ACC112 (cell line): ENCODE results near the gene PRIMPOL.
"Not testable (repeated sequence)": the region's sequence is repeated elsewhere in the genome, so short reads cannot be mapped to it uniquely, and the experiment has no call there.

Source experiments
- H2AFZ ChIP-seq: fragments of 200-600 bp; sonication (generic); one replicate; pipeline ENCODE4 v1.6.0; 2017; ENCODE audit warnings: antibody characterized with exemption, low read length; ENCODE audit not compliant: unreplicated experiment
- H3K27ac ChIP-seq: fragments of 200-600 bp; sonication (generic); 2 replicates; pipeline ENCODE4 v1.5.1; 2014; ENCODE audit warnings: low read depth, mild to moderate bottlenecking, antibody characterized with exemption, low read length, moderate library complexity
- H3K27me3 ChIP-seq: fragments of 200-600 bp; sonication (generic); 2 replicates; pipeline ENCODE4 v1.6.1; 2014; ENCODE audit warnings: mild to moderate bottlenecking, antibody characterized with exemption, low read length, moderate library complexity, mixed read lengths; ENCODE audit not compliant: insufficient read depth
- H3K36me3 ChIP-seq: fragments of 200-600 bp; sonication (generic); 2 replicates; pipeline ENCODE4 v1.6.1; 2016; ENCODE audit warnings: mild to moderate bottlenecking, antibody characterized with exemption, low read length, moderate library complexity, mixed read lengths; ENCODE audit not compliant: insufficient read depth
- H3K4me1 ChIP-seq: fragments of 200-600 bp; sonication (generic); one replicate; pipeline ENCODE4 v1.6.1; 2016; ENCODE audit warnings: low read length, mixed read lengths; ENCODE audit not compliant: insufficient read depth, unreplicated experiment, control insufficient read depth
- H3K4me3 ChIP-seq: fragments of 200-600 bp; sonication (generic); 2 replicates; pipeline ENCODE4 v1.5.1; 2014; ENCODE audit warnings: mild to moderate bottlenecking, low read depth, low read length
- H3K79me2 ChIP-seq: fragments of 200-600 bp; sonication (generic); one replicate; pipeline ENCODE4 v1.6.0; 2016; ENCODE audit warnings: low read length; ENCODE audit not compliant: control insufficient read depth, unreplicated experiment, insufficient read depth

The PRIMPOL gene, protein sequence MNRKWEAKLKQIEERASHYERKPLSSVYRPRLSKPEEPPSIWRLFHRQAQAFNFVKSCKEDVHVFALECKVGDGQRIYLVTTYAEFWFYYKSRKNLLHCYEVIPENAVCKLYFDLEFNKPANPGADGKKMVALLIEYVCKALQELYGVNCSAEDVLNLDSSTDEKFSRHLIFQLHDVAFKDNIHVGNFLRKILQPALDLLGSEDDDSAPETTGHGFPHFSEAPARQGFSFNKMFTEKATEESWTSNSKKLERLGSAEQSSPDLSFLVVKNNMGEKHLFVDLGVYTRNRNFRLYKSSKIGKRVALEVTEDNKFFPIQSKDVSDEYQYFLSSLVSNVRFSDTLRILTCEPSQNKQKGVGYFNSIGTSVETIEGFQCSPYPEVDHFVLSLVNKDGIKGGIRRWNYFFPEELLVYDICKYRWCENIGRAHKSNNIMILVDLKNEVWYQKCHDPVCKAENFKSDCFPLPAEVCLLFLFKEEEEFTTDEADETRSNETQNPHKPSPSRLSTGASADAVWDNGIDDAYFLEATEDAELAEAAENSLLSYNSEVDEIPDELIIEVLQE

DNA sequence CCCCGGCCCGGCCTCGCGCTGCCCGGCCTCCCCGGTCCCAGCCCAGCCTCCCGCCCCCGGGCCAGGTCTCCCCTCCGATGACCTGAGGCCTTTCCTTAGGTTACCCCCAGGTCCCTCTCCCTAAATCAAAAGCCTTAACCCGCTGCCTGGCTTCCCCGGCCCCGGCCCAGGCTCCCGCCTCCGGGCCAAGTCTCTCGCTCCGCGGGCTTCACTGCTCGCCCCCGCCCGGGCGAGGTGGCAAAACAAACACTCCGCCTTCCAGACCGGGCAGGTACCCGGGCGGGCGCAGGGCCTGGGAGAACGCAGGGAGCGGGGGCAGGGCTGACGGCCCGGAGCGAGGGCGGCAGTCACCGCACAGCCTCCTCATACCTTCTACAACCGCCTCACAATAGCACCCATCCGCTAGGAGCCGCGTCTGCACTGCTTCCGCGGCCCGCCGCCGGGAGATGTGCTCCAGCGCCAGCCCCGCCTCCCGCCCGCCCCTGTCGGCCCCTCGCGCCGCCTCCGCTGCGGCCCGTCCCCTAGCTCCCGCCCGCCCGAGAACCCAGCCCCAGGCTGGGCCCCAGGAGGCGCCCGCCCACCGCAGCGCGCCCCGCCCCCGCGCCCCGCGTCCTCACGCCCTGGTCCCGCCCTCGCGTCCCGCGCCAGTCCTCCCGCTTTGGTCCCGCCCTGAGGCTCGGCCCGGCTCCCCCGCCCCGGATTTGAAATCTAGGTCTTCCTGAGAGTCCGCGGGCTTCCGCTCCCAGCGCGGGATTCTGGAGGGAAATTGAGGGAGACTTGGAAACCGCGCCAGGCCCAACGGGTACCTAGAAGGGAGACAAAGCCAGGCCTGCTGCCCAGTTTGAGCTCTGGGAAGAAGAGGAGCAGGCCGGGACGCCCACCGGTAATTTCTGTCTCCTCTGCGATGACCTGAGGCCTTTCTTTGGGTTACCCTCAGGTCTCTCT, at the start of gene PRIMPOL, which contains the start of gene CASP3:
PRIMPOL (plus strand) TSS at position 713 of the 945 bp plus-strand sequence. CDS start 7,403 bp downstream, outside the sequence.
CASP3 (minus strand) TSS at position 422 of the 945 bp plus-strand sequence. CDS start 10,994 bp downstream, outside the sequence.
- no peaks in the 10 kb centered on the region for H3K27me3 ChIP-seq
- peak within 1 kb of the TSS; percentile 84 for H3K27ac ChIP-seq
- peaks cover 38% of the 10 kb centered on the region for H3K4me1 ChIP-seq
- H3K4me3 ChIP-seq = peak within 1 kb of the TSS; percentile 97
- no peaks in the 10 kb centered on the region for H3K36me3 ChIP-seq
- H3K79me2 ChIP-seq = peaks cover 56% of the 10 kb centered on the region
- peak within 1 kb of the TSS; percentile 95 for H2AFZ ChIP-seq

DNA sequence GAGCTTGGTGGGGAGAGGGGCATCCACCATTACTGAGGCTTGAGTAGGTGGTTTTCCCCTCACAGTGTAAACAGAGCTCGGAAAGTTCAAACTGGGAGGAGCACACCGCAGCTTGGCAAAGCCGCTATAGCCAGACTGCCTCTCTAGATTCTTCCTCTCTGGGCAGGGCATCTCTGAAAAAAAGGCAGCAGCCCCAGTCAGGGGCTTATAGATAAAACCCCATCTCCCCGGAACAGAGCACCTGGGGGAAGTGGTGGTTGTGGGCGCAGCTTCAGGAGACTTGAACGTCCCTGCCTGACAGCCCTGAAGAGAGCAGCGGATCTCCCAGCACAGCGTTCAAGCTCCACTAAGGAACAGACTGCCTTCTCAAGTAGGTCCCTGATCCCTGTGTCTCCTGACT, 48.6 kb upstream of the PRIMPOL start:
- H2AFZ ChIP-seq, H3K36me3 ChIP-seq, H3K27me3 ChIP-seq, H3K79me2 ChIP-seq, H3K4me3 ChIP-seq, H3K27ac ChIP-seq: not testable (repeated sequence)
- peaks cover 17% of the 10 kb centered on the region for H3K4me1 ChIP-seq

- not testable (repeated sequence) for H2AFZ ChIP-seq, H3K36me3 ChIP-seq, H3K27ac ChIP-seq, H3K27me3 ChIP-seq, H3K79me2 ChIP-seq, H3K4me3 ChIP-seq
- peaks cover 17% of the 10 kb centered on the region for H3K4me1 ChIP-seq
These were observed 46.7 kb upstream of the PRIMPOL start for GRCh38 chr4:184602857-184603256.

DNA sequence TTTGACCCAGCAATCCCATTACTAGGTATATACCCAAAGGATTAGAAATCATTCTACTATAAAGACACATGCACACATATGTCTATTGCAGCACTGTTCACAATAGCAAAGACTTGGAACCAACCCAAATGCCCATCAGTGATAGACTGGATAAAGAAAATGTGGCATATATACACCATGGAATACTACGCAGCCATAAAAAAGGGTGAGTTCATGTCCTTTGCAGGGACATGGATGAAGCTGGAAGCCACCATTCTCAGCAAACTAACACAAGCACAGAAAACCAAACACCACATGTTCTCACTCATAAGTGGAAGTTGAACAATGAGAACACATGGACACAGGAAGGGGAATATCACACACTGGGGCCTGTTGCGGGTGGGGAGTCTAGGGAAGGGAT, 42.1 kb upstream of the PRIMPOL start:
- not testable (repeated sequence) for H3K4me3 ChIP-seq, H3K79me2 ChIP-seq, H3K36me3 ChIP-seq

DNA sequence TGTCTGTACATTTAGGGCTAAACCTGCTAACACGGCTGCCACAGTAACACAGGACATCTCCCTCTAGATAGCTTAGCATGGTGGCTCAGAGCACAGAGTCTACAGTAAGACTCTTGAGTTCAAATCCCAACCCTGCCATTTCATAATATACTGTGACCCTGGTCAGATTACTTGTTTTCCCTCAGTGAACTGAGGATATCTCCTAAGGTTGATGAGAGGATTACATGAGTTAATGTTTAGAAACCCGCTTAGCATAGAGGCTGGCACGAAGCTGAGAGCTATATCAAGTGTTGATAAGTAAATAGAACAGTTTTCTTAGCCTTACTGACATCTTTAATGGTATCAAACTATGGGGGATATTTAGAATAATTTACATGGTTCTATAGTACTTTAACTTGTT, 37.5 kb upstream of the PRIMPOL start:
- Histone ChIP-seq H2AFZ (no peak overlapping the region), H3K79me2 (no peaks in the 10 kb centered on the region), H3K27ac (no peak overlapping the region), H3K36me3 (no peaks in the 10 kb centered on the region), H3K4me3 (no peak overlapping the region), H3K27me3 (no peaks in the 10 kb centered on the region), H3K4me1 (no peaks in the 10 kb centered on the region)

More for the DNA sequence above, 42.1 kb upstream of the PRIMPOL start:
- H3K27me3 ChIP-seq, H3K27ac ChIP-seq, H2AFZ ChIP-seq, H3K4me1 ChIP-seq: not testable (repeated sequence)

- Histone ChIP-seq H2AFZ (no peak overlapping the region), H3K4me1 (no peaks in the 10 kb centered on the region), H3K27ac (no peak overlapping the region), H3K27me3 (no peaks in the 10 kb centered on the region), H3K4me3 (no peak overlapping the region), H3K36me3 (no peaks in the 10 kb centered on the region), H3K79me2 (no peaks in the 10 kb centered on the region)
These were observed 36.1 kb upstream of the PRIMPOL start for GRCh38 chr4:184613405-184613804.

DNA sequence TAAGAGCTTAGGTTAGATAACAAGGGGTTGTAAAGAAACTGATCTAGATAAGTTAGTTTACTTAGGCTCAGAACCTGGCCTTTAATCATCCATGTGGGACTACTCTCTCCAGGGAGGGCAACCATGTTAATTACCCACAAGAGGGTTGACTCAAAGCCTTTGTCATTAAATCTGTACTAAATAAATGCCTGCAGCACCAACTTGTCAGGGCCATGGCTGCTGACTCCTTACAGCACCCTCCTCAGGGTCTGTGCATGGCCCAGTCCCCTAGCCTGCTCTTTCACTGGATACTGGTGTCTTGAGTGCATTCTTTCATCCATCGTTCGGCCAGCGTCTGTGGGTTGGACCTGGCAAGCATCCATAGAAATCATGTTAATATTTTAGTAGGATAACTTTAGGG, 35.0 kb upstream of the PRIMPOL start:
- H3K4me1 ChIP-seq = no peaks in the 10 kb centered on the region
- H2AFZ ChIP-seq = no peak overlapping the region
- H3K79me2 ChIP-seq = no peaks in the 10 kb centered on the region
- no peak overlapping the region for H3K27ac ChIP-seq
- H3K36me3 ChIP-seq = no peaks in the 10 kb centered on the region
- no peak overlapping the region for H3K4me3 ChIP-seq
- H3K27me3 ChIP-seq = no peaks in the 10 kb centered on the region

GRCh38 chr4:184616168-184616567, 33.4 kb upstream of the PRIMPOL start:
- not testable (repeated sequence) for H3K79me2 ChIP-seq, H3K27ac ChIP-seq, H2AFZ ChIP-seq, H3K4me3 ChIP-seq, H3K36me3 ChIP-seq, H3K4me1 ChIP-seq, H3K27me3 ChIP-seq

DNA sequence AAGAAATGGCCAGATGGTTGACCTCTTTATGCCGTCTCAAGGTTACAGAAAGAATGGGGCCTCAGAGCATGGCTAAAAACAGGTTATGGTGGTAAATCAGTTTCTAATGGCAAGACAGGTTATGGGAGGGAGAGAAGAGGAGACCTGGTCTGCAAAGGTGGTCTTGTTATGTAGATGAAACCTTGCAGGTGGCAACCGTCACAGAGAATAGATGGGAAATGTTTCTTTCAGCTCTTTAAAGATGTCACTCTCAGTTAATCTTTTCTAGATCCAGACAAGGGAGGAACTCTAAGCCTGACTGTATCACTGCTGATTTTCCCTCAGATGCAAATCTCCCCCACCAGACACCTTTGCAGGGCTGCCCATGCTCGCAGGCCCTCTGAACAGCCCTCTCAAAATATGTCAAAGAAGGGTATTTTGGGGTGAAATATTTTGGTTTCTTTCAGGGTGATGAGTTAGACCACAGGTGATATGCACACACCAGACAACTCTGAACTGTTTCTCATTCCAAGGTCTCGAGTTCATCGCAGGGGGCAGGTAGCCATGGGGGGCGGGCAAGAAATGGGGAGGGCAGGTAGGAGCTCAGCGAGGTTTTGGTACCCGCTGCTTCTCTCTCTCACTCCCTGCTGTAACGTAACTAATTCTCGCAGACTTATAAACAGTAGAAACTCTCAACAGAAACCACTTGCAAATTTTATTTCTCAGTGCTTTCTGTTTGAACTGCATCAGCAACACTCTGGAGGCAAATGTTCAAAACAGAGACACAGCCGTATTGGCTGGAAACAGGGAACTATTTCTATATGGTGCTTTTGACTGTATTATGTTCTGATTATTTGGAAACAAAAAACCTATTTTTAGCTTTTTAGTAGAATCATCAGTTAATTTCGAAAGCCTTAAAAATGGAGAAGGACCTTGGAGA, 32.6 kb upstream of the PRIMPOL start:
- H3K27ac ChIP-seq = no peak overlapping the region
- H2AFZ ChIP-seq = no peak overlapping the region
- H3K4me3 ChIP-seq = no peak overlapping the region

More for the DNA sequence above, 32.6 kb upstream of the PRIMPOL start:
- H3K27me3 ChIP-seq = no peaks in the 10 kb centered on the region
- no peaks in the 10 kb centered on the region for H3K36me3 ChIP-seq
- no peaks in the 10 kb centered on the region for H3K4me1 ChIP-seq
- H3K79me2 ChIP-seq = no peaks in the 10 kb centered on the region
